HG03565 (cell line): ENCODE measurements around the gene TREM1.
A peak's percentile ranks its signal among the peaks of the same experiment; 100 is the strongest.
"Not testable (repeated sequence)": the region's sequence is repeated elsewhere in the genome, so short reads cannot be mapped to it uniquely, and the experiment has no call there.

Experiments used
- ATAC-seq: cut with Tn5 transposase; IDR thresholded peaks from one replicate; pipeline ENCODE4 v1.9.1; 2021; ENCODE audit warnings: mild to moderate bottlenecking, moderate library complexity; ENCODE audit not compliant: unreplicated experiment

Gene TREM1

DNA sequence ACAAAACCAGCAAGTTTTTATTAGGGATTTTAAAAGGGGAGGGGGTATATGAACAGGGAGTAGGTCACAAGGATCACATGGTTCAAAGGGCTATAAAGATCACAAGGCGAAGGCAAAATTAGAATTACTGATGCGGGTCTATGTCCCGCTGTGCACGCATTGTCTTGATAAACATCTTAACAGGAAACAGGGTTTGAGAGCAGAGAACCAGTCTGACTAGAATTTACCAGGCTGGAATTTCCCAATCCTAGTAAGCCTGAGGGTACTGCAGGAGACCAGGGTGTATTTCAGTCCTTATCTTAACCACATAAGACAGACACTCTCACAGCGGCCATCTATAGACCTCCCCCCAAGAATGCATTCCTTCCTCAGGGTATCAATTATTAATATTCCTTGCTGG, 10.8 kb upstream of the TREM1 start:
- not testable (repeated sequence) for ATAC-seq

DNA sequence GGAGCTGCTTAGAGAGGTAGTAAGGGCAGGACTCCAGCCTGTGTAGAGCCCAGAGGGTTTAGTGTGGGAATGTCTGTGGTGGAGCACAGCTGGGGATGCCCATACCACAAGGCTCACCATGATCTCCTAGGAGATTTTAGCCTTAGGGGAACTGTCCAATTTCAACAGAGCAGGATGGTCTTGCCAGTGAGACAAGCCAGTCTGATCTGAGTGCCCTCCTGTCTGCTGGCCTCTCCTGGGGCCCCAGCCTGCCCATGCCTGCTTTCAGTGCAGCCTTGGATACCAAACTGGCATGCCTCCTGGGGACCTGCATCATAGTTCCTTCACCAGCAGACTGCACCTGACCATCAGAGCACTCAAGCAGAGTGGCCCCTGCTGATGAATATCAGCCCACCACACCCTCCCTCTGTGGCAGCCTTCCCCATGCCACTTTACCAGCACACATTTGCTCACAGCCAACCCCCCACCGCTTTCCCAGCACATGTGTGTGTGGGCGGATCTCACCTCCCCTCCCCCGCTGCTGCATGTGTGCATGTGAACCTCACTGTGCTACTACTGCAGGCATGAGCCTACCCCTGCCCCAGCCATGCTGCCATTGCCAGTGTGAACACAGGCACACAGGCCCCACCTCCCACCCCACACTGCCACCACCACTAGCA, 7.9 kb upstream of the TREM1 start:
- no peak for ATAC-seq

DNA sequence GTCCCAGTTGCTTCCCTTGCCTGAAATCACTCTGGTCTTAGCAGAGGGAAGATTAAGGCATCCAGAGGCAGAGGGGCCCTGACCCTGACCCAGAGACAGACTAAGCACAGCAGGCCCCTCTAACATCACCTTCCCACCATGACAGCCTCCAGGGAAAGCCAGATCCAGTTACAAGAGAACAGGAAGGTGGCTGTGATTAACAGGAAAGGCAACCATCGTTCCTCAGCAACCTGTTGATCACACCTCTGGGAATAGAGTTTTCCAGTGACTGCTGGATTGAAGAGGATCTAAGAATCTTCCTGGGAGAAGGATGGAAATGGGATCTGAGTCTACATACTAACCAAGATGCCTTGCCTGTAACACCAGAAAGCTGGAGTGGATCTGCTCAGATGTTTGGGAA, 5.2 kb upstream of the TREM1 start:
- no peak for ATAC-seq

DNA sequence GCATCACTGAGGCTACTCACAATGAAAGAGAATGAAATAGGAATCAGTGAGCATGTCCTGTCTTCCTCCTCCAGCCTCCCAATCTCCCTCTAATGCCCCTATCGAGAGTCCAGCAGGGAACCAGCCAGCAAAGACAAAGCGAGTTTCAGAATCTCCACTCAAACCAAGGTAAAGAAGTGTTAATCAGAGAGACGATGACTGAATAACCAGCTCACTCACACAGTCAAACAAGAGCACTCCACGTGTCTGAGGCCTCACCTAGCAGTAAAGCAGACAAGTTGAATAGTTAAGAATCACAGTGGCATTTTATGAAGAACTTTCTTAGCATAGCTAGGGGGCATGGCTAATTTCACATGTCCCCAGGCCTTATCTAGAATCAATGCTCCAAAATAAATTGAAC, 3.3 kb upstream of the TREM1 start:
- no peak for ATAC-seq

DNA sequence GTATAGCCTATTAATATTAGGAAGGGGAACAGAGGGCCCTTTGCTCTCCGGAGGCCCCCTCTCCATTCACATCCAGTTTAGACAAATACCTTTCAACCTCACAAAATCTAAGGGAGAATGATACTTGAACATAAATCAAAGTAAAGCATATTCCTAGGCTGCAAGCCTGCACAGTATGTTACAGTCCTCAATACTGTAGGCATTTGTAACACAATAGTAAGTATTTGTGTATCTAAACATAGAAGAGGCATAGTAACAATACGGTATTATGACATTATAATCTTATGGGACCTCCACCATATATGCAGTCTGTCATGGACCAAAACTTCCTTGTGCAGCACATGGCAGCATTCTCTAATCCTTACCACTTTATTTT, 2.3 kb upstream of the TREM1 start:
- no peak for ATAC-seq

DNA sequence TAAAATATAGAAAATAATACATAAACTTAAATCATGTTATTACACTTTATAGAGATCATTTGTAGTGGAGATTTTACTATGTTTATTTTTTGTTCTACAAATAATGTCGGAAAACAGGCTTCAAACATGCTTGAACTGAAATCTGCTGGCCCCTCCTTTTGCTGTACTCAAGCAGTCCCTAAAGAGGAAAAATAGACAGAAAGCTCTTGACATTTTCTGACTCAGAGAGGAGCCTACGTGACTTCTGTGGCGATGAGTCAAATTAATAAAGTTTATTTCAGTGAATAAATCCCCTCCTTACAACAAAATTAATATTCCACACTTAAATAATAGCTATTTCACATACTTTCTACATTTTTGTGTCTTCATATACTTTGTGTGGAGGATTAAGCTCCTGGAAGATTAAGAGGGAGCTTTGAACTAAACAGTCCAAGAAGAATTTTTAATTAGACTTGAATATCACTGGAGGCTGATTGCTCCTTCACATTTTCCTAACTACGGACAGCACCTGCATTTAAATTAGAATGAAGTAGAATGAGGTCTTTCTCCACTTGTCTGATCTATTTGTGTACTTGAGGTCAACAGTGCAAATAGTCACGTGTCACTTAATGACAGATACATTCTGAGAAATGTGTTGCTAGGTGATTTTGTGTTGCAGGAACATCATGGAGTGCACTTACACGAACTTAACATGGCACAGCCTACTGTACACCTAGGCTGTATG, 1.7 kb upstream of the TREM1 start:
- peak; percentile 65 for ATAC-seq

DNA sequence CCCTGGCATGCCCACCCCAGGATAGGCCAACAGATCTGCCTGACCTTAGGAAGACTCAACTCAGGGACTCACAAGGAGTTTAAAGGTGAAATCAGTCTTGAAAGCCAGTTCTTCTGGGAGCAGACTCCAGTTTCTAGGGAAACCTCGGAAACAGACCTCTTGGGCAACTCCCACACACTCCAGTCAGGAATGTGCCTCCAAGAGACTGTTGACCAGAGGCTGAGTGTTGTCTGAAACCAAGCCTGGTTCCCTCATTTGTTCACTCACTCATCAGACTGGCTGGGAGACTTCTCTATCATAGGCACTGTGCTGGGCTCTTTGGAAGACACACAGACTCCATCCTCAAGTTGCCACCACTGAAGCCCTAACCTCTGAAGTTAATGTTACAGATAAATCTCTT, 1.8 kb downstream of the TREM1 start:
- ATAC-seq, result no peak

DNA sequence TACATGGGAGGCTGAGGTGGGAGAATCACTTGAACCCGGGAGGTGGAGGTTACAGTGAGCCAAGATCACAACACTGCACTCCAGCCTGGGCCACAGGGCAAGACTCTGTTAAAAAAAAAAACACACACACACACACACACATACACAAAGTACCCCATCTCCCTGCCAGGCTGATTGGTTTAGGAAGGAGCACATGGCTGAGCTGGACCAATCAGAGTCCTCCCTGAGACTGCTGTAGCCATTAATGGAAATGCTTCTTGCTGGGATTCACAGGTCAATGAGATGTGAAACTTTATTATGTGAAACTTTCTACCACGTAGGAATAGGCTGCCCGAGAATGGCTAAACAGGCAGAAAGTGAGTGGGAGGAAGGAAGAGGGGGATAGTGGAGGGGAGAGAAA, 2.9 kb downstream of the TREM1 start:
- no peak for ATAC-seq

DNA sequence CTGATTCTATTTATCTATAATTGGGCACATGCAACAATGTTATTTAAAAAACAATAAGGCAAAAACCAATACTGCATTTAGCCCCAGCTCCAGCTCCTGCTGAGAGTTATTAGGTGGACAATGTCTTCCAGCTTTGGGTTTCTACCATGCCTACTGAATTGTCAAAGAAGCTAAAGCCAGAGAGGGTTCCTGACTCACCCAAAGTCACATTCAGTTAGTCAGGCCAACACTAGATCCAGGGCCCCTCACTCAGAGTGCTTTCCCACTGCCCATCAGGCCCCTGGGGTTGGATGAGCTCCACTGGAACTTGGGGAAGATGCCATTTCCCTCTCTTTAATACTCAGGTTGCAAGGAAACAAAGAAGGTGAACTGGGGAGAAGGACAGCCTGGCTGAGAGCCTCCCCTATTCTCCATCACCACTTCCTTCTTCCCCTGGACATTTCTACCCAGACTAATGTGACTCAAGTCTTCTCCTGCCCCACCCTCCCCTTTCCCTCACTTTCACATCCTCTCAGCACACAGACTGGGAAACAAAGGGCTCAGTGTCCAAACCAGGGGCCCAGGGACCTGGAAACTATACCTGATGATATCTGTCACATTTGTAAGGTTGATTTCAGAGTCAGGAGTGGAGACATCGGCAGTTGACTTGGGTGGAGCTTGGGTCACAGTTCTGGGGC, 6.0 kb downstream of the TREM1 start:
- no peak for ATAC-seq

DNA sequence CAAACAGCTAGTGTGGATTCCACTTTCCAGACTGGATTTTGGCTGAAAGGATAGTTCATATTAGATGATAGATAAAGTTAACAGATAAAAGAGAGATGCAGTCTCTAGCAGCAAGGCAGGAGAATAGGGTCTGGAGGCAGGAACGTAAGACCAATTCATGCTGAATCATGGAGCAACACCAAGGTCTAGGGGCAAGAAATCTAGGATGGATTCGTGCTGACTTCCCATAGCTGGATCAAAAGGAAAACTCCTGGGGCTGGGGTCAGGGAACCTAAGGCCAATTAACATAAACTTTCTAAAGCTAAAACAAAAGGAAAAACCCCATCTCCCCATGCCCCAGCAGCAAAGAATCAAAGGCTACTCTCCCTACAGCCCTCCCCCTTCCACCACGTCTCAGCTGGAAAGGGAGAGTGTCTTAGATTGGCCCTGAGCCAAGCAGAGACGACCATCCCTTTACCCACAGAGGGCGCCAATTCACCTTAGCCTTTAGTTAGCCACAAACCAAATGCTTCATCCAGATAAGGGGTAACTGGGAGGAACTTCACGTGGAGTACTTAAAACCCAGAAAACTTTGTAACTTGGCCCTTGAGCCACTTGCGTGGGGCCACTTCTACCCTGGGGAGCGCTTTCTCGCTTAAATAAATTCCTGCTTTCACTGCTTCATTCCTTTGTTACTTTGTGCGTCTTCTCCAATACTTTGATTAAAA, 7.6 kb downstream of the TREM1 start:
- ATAC-seq, result no peak

DNA sequence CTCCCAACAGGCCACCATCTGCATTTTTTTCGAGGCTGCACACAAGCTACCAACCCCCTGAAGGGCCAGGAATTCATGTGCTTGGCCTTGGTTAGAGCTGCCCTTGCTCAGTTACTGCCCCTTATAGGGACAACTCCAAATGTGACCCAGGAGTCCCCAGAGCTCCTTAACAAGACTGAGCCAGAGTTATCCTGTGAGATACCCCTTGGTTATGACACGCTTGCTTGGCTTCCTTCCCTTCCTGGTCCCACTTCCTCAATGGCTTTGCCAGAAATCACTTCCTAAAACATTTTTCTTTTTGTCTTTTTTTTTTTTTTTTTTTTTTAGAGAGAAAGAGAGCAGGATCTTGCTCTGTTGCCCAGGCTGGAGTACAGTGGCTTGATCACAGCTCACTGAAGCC, 8.9 kb downstream of the TREM1 start:
- ATAC-seq, result no peak

DNA sequence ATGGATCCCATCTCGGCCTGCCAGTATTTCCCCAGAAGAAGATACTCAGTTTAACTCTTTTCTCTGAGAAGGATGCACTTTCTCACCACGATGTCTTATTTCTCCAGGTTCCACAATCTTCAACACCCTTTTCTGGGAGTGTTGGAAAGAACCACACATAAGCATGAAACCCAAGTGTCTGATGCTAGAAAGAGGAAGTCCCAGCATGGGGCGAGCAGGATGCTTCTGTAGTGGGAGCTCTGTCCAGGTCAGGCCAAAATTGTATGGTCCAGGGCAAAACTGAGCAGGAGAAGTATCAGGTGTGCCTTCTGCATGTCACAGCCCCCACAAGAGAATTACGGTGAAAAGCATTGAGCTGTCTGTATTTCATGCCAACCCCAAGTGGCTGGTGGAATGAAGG, 11.0 kb downstream of the TREM1 start:
- ATAC-seq, result no peak

DNA sequence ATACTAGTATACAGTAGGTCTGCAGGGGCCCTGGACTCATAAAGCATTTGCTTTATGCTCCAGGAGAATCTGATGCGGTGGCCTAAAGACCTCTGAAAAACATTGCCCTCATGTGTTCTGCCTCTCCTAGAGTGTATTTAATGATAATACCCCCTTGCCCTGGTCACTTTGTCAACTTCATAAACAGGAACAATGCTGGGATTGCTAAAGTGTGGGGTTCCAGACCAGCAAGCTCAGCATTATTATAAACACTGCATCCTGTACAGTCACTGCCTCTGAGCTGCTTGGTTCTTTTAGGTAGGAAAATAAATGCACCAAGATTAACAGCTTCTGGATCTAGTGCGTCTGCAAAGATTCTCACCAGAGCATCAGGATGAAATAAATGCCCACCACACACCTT, 12.2 kb downstream of the TREM1 start:
- ATAC-seq, result no peak

DNA sequence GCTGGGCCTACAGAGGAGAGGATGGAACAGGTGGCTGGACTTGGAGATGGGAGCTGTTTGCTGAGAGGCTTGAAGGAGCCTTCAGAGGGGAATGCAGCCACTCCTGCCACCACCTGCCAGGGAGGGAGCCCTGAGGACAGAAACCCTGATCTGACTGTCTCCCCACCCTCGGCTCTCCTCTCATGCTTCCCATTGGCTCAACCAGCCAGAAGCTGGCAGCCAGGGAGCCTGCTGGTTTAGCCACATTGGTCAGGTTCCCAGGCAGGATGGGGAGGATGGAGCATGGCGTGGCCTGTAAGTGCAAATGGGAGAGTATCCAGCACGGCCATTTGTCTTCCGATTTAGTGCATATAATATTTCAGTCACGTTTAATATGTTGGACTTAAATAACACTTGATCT, 12.8 kb downstream of the TREM1 start:
- no peak for ATAC-seq

DNA sequence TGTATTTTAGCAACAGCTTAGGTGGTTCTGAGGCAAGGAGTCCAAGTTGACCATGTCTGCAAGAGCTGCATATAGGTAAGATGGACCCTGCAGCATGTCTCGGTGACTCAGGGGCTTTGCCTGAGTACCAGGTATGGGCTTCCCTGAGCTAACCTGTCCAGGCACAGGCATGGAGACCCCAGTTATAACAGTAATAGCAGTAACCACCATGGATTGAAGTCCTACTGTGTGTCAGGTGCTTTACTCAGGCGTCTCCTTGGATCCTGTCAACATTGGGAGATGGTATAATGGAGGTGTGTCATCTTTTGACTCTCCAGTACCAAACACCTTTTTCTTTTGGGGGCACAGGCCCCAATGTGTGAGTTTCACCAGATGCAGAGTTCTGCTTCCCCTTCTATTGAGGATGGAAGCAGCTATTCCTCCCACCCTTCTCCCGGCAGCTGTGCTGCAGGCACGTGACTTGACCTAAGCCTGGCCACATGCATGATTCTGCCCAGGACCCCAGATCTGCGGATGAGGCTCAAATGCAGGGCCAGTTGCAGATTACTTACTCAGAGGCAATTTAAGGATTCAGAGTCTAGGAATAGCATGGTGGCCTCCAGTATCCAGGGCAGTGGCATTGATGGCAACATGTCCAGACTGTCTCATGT, 13.8 kb downstream of the TREM1 start:
- no peak for ATAC-seq

DNA sequence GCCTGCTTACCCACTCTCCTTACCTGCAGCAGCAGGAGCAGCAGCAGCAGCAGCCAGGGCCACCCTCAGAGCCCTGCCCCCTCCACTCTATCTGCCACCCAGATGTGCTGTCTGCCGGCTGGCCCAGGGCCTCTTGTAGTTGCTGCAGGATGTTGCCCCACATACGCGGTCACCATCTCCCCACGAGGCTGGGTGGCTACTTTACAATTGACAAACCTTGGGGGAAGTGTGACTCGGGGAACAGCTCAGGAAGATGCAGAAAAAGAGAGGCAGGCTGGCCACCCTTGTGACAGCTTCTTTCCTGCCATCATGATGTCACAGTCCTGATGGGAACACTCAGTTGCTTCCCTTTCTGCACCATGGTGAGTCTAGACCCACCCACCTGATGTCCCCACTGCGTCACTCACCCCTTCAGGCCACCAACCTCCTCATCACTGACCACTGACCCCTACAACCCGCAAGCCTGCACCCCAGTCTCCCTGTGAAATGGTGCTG, 14.5 kb downstream of the TREM1 start:
- no peak for ATAC-seq

DNA sequence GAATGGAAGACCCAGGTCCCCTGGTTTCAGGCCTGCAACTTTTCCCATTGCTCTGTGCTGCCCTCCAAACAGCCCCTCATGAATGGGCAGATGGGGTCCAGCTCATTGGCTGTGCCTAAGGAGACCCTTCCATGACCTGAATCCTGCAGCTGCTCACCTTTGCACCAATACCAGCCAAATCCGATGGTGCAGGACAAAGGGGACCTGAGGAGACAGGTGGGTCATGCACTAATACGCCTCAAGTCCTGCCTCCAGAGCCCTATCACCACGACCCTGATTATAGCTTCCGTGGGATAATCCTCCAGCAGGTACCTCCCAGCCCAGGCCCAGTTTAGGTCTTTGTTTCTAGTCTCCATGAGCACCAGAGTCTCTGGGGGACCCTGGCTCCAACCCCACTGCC, 16.8 kb downstream of the TREM1 start:
- ATAC-seq, result no peak

DNA sequence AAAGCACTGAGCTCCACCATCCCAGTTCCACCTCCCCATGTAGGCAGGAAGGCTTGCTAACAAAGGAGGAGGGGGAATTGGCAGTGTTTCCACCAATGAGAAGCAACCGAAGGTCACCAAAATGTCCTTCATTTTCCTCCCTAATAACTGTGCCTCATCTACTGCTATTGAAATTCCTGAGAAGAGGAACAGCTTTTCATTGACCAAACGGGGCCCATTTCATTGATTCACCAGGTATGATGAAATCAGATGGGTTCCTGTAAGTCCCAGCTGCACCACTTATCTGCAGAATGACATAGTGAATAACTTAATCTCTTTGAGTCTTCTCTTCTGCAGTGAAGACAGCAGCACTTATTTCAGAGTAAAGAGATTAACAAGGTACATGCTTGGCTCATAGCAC, 17.3 kb downstream of the TREM1 start:
- no peak for ATAC-seq

DNA sequence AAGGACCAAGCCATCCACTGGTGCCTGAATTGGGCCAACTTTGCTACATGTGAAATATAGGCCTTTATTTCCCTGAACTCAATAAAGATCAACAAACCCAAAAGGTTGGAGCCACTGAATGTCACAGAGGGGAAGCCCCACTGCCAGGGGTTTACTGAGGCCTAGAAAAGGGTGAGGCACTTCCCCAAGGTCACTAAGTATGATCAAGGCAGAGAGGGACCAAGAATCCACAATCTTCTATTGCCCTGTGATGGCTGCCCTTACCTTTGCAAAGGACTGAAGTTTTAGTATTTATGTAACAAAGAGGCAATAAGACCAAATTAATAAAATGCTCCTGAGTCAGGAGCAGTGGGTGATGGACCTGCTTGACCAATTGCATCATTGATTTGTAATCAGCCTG, 18.0 kb downstream of the TREM1 start:
- no peak for ATAC-seq

DNA sequence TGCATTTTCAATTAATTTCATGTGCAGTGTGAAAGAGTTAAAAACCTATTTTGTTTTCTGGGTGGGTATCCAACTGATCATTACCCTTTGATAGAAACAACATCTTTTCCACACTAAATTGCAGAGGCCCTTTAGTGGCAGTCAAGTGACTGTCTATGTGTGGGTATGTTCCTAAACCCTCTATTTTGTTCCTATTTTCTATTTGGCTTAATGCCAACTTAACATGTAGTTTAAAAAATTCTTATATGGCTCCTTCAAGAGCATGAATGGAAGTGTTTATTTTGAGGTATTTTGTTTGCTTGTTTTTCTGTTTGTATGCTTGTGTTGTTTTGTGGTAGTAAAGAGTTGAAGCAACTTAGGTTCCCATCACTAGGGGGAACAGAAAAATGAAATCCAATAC, 19.9 kb downstream of the TREM1 start:
- no peak for ATAC-seq

DNA sequence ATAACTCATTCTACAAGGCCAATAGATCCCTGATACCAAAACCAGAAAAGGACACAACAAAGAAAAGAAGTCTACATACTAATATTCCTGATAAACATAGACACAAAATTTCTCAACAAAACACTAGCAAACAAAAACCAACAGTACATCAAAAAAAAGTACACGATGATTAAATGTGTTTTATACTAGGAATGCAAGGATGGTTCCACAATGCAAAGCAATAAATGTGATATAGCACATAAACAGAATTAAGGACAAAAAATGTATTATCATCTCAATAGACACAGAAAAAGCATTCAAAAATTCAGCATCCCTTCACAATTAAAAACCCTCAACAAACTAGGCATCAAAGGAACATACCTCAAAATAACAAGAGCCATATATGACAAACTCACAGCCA, 23.2 kb downstream of the TREM1 start:
- ATAC-seq, result no peak
